22Rv1 (cell line): Measurements from ENCODE around the gene SNRPD2.

Experiments
- ZFX ChIP-seq: fragments of 450-650 bp; IDR thresholded peaks from 2 replicates; pipeline ENCODE4 v1.6.1; 2017; ENCODE audit warnings: antibody characterized with exemption, borderline replicate concordance
- TF ChIP-seq, protein P1 (sequence below): fragments of 450-650 bp; IDR thresholded peaks from 2 replicates; pipeline ENCODE4 v1.5.1; 2017; ENCODE audit warnings: mild to moderate bottlenecking

DNA sequence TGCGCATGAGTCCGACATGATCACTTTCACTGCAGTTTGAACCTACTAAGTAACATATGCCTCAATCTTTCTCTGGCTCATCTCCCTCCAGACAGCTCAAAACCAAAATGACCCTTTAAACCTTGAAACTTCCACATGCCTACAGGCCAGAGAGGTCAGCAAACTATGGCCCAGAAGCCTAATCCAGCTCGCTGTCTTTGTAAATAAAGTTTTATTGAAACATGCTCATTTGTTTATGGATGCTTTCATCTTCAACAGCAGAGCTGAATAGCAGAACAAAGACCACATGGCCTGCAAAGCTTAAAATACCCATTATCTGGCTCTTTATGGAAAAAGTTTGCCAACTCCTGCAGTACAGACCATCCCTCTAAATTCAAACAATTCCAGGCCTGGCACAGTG is 23.4 kb upstream of the SNRPD2 start:
- TF ChIP-seq, protein P1, sequence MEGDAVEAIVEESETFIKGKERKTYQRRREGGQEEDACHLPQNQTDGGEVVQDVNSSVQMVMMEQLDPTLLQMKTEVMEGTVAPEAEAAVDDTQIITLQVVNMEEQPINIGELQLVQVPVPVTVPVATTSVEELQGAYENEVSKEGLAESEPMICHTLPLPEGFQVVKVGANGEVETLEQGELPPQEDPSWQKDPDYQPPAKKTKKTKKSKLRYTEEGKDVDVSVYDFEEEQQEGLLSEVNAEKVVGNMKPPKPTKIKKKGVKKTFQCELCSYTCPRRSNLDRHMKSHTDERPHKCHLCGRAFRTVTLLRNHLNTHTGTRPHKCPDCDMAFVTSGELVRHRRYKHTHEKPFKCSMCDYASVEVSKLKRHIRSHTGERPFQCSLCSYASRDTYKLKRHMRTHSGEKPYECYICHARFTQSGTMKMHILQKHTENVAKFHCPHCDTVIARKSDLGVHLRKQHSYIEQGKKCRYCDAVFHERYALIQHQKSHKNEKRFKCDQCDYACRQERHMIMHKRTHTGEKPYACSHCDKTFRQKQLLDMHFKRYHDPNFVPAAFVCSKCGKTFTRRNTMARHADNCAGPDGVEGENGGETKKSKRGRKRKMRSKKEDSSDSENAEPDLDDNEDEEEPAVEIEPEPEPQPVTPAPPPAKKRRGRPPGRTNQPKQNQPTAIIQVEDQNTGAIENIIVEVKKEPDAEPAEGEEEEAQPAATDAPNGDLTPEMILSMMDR: no peak
- TF ChIP-seq ZFX: no peak
